K562 (cell line): Measurements from ENCODE around the gene KIF12. TPM values are rescaled to one million over a fixed set of nuclear protein-coding genes. Genes with fewer than 3 reads are reported as not detected.

Source experiments
- CBX2 ChIP-seq: fragments of 200-600 bp; sonication (generic); IDR thresholded peaks from one replicate; pipeline ENCODE4 v1.6.1; 2012; ENCODE audit warnings: mild to moderate bottlenecking, low read length, inconsistent platforms; ENCODE audit not compliant: insufficient read depth, poor library complexity, severe bottlenecking
- HBP1 ChIP-seq: fragments of 450-650 bp; formaldehyde crosslinking; IDR thresholded peaks from 2 replicates; pipeline ENCODE4 v1.4.0; 2022; ENCODE audit warnings: missing genetic modification characterization
- MBD2 ChIP-seq: sonication (generic); IDR thresholded peaks from 2 replicates; pipeline ENCODE4 v1.6.1; 2016; ENCODE audit warnings: low read depth, borderline replicate concordance
- ZMIZ1 ChIP-seq, 2 experiments: fragments of 150-350 bp in 1 of 2; IDR thresholded peaks; 2 replicates each; pipeline ENCODE4 v1.6.1; 2012 to 2016; ENCODE audit warnings: low read depth in 2 of 2, low read length in 2 of 2, mild to moderate bottlenecking in 1 of 2, moderate library complexity in 1 of 2
- ZNF77 ChIP-seq: fragments of 250-450 bp; sonication (Bioruptor Pico); IDR thresholded peaks from 2 replicates; pipeline ENCODE4 v1.5.0; 2020
- polyA plus RNA-seq, 8 experiments: library from polyadenylated mRNA; depleted of rRNA in 4 of 8; stranded (reverse) in 5 of 8; unstranded in 3 of 8; fragments of >200 nt; fragmentation: Nextera tagmentation in 2 of 8; fragmentation: Illumina TruSeq in 1 of 8; extraction: Ambion mirVana in 2 of 8; extraction: Trizol in 1 of 8; gene quantifications; 2 replicates each; pipeline versions ENCODE4 v1.2.1 to v1.2.3, GENCODE V29; 2011 to 2014; ENCODE audit warnings: inconsistent platforms in 1 of 8, missing spikeins in 1 of 8
- total RNA-seq, 7 experiments: library from RNA; depleted of rRNA in 6 of 7; stranded (reverse); fragments of >200 nt in 6 of 7; fragmentation: Illumina TruSeq in 2 of 7; extraction: Trizol in 2 of 7; gene quantifications; 2 replicates each; pipeline versions ENCODE4 v1.2.1 to v1.2.3, GENCODE V29; 2011 to 2021; ENCODE audit warnings: low replicate concordance in 1 of 7

KIF12 gene
- total and polyA plus RNA-seq, 9 of the 15 experiments (the other 6 are each of a cell fraction or from before 2014, with no cell fraction given), result not detected

- TF ChIP-seq ZMIZ1 (IDR thresholded peaks at IDR 0.05; ENCODE audit: low read depth in 2 of 2, low read length in 2 of 2), result no peak
- TF ChIP-seq CBX2, result no peak
- no peak for TF ChIP-seq MBD2
- TF ChIP-seq ZNF77 (CRISPR knock-in tag), result no peak
- TF ChIP-seq HBP1 (CRISPR knock-in tag), result no peak
Observed at GRCh38 chr9:114065304-114065703, 33.8 kb downstream of the KIF12 start (continued).
